Prostate gland (tissue), 2 donors: ENCODE results near the gene EML1. TPM values are rescaled to one million over a fixed set of nuclear protein-coding genes. Genes with fewer than 3 reads are reported as not detected.

Experiments
- DNase-seq: peaks from one replicate; pipeline ENCODE4 v3.0.0-alpha.2; 2019; ENCODE audit warnings: low spot score
- H3K27ac ChIP-seq, 2 donors: fragments of 200-600 bp; sonication (generic); 2 replicates each; pipeline ENCODE4 v1.5.1; 2017 to 2019
- H3K27me3 ChIP-seq: fragments of 200-600 bp; sonication (generic); replicated peaks from 2 replicates; pipeline ENCODE4 v1.5.1; 2019; ENCODE audit not compliant: insufficient read depth
- H3K36me3 ChIP-seq, 2 donors: fragments of 200-600 bp; sonication (generic); 1 replicate in 1 of 2; 2 replicates in 1 of 2; pipeline versions ENCODE4 v1.5.1 to v1.8.1; 2017 to 2019
- H3K4me1 ChIP-seq: fragments of 200-600 bp; sonication (generic); replicated peaks from 2 replicates; pipeline ENCODE4 v1.5.1; 2019
- H3K4me3 ChIP-seq, 2 donors: fragments of 200-600 bp; sonication (generic); 2 replicates each; pipeline ENCODE4 v1.5.1; 2017 to 2019
- H3K9me3 ChIP-seq: fragments of 200-600 bp; sonication (generic); 2 replicates; pipeline ENCODE4 v1.5.1; 2017
- CTCF ChIP-seq, 4 experiments: fragments of 200-600 bp in 2 of 4; fragments of 450-650 bp in 2 of 4; sonication (generic) in 2 of 4; IDR thresholded peaks; 1 replicate in 3 of 4; 2 replicates in 1 of 4; pipeline ENCODE4 v1.5.1; 2016 to 2019; ENCODE audit warnings: antibody characterized with exemption in 4 of 4, mild to moderate bottlenecking in 2 of 4, moderate library complexity in 2 of 4
- POLR2A ChIP-seq: fragments of 450-650 bp; IDR thresholded peaks from one replicate; pipeline ENCODE4 v1.6.1; 2016; ENCODE audit warnings: antibody characterized with exemption, mild to moderate bottlenecking
- POLR2AphosphoS5 ChIP-seq: sonication (generic); formaldehyde crosslinking; IDR thresholded peaks from one replicate; pipeline ENCODE4 v1.6.1; 2017; ENCODE audit warnings: antibody characterized with exemption
- WGBS: methylation state at CpG from one replicate; pipeline ENCODE4 v1.1.5; 2018; 5-methylcytosine and 5-hydroxymethylcytosine counted together
- intact Hi-C: fragments of 100-400 bp; cut with DNase I; formaldehyde crosslinking; loops from one replicate; pipeline ENCODE4 v1.14.2; 2022
- total RNA-seq, 2 donors: library from RNA; depleted of rRNA; stranded (reverse); fragments of >200 nt; gene quantifications; one replicate each; pipeline ENCODE4 v1.1.0, GENCODE V29; 2016

The EML1 gene
- total RNA-seq, 2 donors from 2014 or later: 7.0 to 31.8 TPM

GRCh38 chr14:99857551-99857950 is 64.3 kb downstream of the EML1 start:
- no peaks in the 10 kb centered on the region for H3K9me3 ChIP-seq
- H3K4me3 ChIP-seq: no peak overlapping the region
- intact Hi-C loops: no loop called here
- no peaks in the 10 kb centered on the region for H3K27me3 ChIP-seq
- WGBS: 94% methylated on average over 1 of the region's 1 CpG
- no peak for TF ChIP-seq POLR2A
- no peak for TF ChIP-seq CTCF (IDR thresholded peaks at IDR 0.05)
- TF ChIP-seq POLR2AphosphoS5: no peak
- no peak overlapping the region for H3K27ac ChIP-seq
- no peaks in the 10 kb centered on the region for H3K36me3 ChIP-seq
- no peaks in the 10 kb centered on the region for H3K4me1 ChIP-seq
- DNase-seq: no peak

DNA sequence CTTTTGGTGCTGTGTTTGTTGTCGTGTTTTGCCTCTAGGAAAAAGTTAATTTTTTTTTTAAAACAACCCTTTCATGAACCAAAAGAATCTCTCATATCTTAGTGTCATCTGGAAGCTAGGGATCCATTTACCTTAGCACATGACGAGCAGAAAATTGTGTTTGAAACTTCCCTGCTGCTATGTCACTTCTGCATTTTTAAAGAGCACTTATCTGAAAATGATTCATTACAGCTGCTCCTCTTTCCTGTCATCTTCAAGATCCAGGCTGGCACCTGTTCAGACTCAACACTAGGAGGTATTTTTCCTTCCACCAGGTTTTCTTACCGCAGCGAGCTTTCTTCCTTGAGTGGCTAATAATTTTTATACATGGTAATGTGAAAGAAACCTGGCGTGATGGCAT is 67.0 kb downstream of the EML1 start:
- Histone ChIP-seq H3K27me3 (no peaks in the 10 kb centered on the region), H3K4me3 (no peak overlapping the region), H3K9me3 (no peaks in the 10 kb centered on the region), H3K27ac (no peak overlapping the region), H3K4me1 (no peaks in the 10 kb centered on the region), H3K36me3 (no peaks in the 10 kb centered on the region)
- intact Hi-C loops: no loop called here
- 77% methylated on average over 5 of the region's 5 CpGs for WGBS
- no peak for TF ChIP-seq POLR2A
- TF ChIP-seq CTCF (IDR thresholded peaks at IDR 0.05): no peak
- DNase-seq: no peak

- H3K4me1 ChIP-seq: no peaks in the 10 kb centered on the region
Observed at GRCh38 chr14:99862136-99862535, 68.9 kb downstream of the EML1 start.

GRCh38 chr14:99863059-99863458 is 69.8 kb downstream of the EML1 start:
- H3K27ac ChIP-seq: no peak overlapping the region
- no peak for DNase-seq
- WGBS: 98% methylated on average over 2 of the region's 2 CpGs
- H3K27me3 ChIP-seq: no peaks in the 10 kb centered on the region
- intact Hi-C loops: no loop called here
- H3K9me3 ChIP-seq: no peaks in the 10 kb centered on the region
- H3K36me3 ChIP-seq: no peaks in the 10 kb centered on the region
- TF ChIP-seq CTCF (IDR thresholded peaks at IDR 0.05) (no peak), POLR2A (no peak)
- no peaks in the 10 kb centered on the region for H3K4me1 ChIP-seq
- no peak overlapping the region for H3K4me3 ChIP-seq

More at GRCh38 chr14:99862136-99862535, 68.9 kb downstream of the EML1 start:
- intact Hi-C loops: no loop called here
- DNase-seq: no peak
- Histone ChIP-seq H3K36me3 (no peaks in the 10 kb centered on the region), H3K27me3 (no peaks in the 10 kb centered on the region), H3K27ac (no peak overlapping the region), H3K4me3 (no peak overlapping the region), H3K9me3 (no peaks in the 10 kb centered on the region)
- WGBS: 83% methylated on average over 4 of the region's 4 CpGs
- TF ChIP-seq POLR2A: no peak
- TF ChIP-seq CTCF (IDR thresholded peaks at IDR 0.05): no peak
- no peak for TF ChIP-seq POLR2AphosphoS5

DNA sequence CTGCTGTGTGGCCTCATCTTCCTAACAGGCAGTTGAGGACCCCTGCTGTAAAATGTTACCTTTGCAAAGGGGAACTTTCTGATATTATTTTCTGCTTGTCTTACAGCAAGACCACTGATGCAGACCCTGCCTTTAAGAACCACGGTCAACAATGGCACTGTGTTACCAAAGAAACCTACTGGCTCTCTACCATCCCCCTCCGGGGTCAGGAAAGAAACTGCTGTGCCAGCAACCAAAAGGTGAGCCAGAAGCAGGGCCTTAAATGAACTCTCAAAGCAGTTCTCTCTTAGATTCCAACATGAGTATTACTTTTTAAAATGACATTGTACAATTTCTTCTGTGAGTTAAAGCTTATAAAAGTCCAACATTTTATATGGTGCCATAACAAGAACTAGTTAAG is 72.2 kb downstream of the EML1 start:
- no peak overlapping the region for H3K27ac ChIP-seq
- TF ChIP-seq POLR2A (no peak), POLR2AphosphoS5 (no peak), CTCF (IDR thresholded peaks at IDR 0.05) (no peak)
- H3K4me3 ChIP-seq: no peak overlapping the region
- H3K36me3 ChIP-seq: no peaks in the 10 kb centered on the region
- WGBS: 64% methylated on average over 2 of the region's 2 CpGs
- H3K27me3 ChIP-seq: no peaks in the 10 kb centered on the region
- no peak for DNase-seq
- no peaks in the 10 kb centered on the region for H3K4me1 ChIP-seq
- H3K9me3 ChIP-seq: no peaks in the 10 kb centered on the region
- intact Hi-C loops: no loop called here
